GM12892 (cell line): ENCODE measurements around the gene DUS1L.

Source experiments
- DNase-seq: peaks from one replicate; pipeline ENCODE4 v3.0.0; 2011; ENCODE audit not compliant: insufficient read length
- FAIRE-seq: peaks from 2 replicates; lab custom pipeline; 2011; peaks lifted over from hg19 to GRCh38; lab: Jason Lieb, UNC
- POLR2A ChIP-seq: IDR thresholded peaks from 2 replicates; pipeline ENCODE4 v1.6.1; 2011; ENCODE audit warnings: low read depth, low read length, control low read depth
- POLR2AphosphoS5 ChIP-seq: IDR thresholded peaks from 2 replicates; pipeline ENCODE4 v1.6.1; 2011; ENCODE audit warnings: low read depth, low read length, control low read depth
- TAF1 ChIP-seq: IDR thresholded peaks from 2 replicates; pipeline ENCODE4 v1.6.1; 2011; ENCODE audit warnings: low read depth, mild to moderate bottlenecking, control low read depth, low read length, borderline replicate concordance

Gene DUS1L

DNA sequence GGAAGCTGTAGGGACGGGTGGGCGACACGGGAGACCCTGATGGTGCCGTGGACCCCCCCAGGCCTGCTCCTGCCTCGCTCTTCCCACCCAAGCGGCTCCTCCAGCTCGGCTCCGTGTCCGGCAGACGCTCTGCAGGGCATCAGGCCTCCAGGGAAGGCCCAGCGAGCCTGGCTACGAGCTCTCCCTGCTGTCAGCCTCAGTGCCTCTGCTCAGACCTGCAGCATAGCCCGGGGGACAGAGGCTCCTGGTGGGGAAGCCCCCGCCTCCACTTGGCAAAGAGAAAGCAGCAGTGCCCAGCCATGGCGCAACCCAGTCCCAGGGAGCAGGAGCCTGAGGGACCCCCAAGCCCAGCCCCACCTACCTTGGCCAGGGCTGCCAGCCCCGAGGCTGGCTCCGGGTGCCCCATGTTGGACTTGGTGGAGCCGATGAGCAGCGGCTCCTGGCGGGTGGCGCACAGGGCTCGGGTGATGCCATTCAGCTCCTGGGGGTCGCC, 26.5 kb upstream of the DUS1L start:
- DNase-seq (no peak), FAIRE-seq (no peak)
- no peak for TF ChIP-seq POLR2AphosphoS5
- no peak for TF ChIP-seq TAF1
- no peak for TF ChIP-seq POLR2A

- DNase-seq (no peak), FAIRE-seq (no peak)
- no peak for TF ChIP-seq POLR2A
- no peak for TF ChIP-seq POLR2AphosphoS5
- no peak for TF ChIP-seq TAF1
Observed at GRCh38 chr17:82091264-82092066, 25.9 kb upstream of the DUS1L start.

- DNase-seq (no peak), FAIRE-seq (no peak)
- TF ChIP-seq POLR2AphosphoS5 (no peak), POLR2A (no peak; the same call in 1 of the 2 replicates), TAF1 (no peak)
Observed at GRCh38 chr17:82090549-82091263, 25.1 kb upstream of the DUS1L start.

- TF ChIP-seq TAF1 = no peak
- FAIRE-seq (no peak), DNase-seq (no peak)
Observed at GRCh38 chr17:82089723-82090548, 24.3 kb upstream of the DUS1L start.

- TF ChIP-seq TAF1 (no peak), POLR2AphosphoS5 (no peak), POLR2A (no peak; the same call in 1 of the 2 replicates)
- FAIRE-seq = no peak
- DNase-seq = no peak
Observed at GRCh38 chr17:82088838-82089722, 23.5 kb upstream of the DUS1L start.

DNA sequence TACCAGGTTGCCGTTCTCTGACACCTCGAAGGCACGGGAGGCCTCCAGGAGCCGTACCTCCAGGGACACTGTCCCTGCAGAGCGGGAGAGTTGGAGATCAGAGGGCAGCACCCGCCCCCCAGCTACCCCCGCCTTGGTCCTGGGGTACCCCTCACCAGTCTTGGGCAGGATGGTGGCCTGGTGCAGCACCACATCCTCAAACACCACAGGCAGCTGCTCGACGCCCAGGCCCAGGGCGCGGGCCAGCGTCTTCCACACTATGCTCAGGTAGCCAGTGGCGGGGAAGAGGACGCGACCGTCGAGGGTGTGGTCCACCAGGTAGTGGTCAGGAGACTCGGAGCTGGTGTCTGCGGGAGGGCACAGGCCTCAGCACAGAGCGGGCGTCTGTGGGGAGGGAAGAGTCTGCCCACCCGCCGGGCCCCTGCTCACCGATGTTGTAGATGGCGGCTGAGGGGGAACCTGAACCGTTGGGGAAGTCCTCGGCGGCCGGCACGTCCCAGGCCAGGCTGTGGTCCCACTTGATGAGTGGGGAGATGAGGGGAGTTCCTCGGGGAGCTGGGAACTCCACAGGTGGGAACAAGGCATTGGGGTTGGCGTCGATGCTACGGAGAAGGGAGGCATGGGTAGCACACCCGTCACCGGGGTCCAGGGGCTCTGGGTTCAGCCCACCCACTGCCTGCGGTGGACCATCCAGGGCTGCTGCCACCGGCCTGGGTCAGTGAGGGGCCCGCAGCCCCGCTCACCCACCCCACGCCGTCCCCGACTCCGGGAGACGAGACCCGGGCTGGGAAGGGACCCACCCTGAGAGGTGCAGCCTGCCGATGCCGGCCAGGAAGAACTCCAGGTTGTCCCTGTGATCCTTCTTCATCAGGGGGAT, 22.6 kb upstream of the DUS1L start:
- no peak for DNase-seq
- no peak for FAIRE-seq
- TF ChIP-seq POLR2AphosphoS5 (no peak), TAF1 (no peak), POLR2A (no peak; the same call in 1 of the 2 replicates)

DNA sequence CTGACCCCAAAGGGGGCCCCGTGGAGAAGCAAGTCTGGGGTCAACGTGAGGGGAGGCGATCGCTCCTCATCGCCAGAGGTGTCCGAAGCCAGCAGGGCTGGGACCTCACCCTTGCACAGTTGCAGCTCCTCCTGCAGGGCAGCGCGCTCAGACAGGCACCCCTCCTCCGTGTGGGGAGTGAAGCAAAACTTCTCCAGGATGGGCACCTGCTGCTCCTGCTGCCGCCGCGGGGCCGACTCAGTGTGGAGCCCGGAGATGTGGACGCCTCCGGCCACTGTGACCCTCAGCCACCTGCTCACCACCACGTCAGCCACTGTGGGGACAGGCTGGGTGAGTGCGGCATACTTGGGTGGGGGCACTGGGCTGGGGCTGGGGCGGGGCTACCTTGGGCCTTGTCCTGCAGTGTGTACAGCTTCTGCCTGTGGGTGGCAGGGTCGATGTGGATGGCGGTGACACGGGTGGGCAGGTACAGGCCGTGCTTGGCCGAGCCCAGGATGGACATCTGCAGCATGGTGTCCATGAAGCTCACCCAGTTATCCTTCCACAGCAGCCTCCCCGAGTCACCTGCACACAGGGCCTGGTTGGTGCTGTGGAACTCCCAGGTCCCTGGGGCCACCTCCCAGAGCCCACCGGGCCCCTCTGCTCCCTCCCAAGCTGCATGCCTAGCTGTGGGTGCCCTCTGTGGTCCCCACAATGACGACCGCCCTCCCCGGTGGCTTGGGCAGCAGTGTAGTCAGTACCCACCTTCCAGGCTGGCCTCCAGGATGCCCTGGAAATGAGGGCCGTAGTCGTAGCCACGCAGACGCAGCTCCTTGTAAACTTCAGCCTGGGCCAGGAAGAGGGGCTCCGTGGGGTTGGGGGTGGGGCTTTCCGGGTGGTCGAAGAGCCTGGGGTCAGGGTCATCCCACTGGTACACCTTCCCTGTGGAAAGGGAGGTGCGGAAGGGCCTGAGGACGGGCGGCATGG, 21.6 kb upstream of the DUS1L start:
- no peak for TF ChIP-seq TAF1
- TF ChIP-seq POLR2AphosphoS5 = no peak
- no peak for TF ChIP-seq POLR2A
- FAIRE-seq (no peak), DNase-seq (no peak)

DNA sequence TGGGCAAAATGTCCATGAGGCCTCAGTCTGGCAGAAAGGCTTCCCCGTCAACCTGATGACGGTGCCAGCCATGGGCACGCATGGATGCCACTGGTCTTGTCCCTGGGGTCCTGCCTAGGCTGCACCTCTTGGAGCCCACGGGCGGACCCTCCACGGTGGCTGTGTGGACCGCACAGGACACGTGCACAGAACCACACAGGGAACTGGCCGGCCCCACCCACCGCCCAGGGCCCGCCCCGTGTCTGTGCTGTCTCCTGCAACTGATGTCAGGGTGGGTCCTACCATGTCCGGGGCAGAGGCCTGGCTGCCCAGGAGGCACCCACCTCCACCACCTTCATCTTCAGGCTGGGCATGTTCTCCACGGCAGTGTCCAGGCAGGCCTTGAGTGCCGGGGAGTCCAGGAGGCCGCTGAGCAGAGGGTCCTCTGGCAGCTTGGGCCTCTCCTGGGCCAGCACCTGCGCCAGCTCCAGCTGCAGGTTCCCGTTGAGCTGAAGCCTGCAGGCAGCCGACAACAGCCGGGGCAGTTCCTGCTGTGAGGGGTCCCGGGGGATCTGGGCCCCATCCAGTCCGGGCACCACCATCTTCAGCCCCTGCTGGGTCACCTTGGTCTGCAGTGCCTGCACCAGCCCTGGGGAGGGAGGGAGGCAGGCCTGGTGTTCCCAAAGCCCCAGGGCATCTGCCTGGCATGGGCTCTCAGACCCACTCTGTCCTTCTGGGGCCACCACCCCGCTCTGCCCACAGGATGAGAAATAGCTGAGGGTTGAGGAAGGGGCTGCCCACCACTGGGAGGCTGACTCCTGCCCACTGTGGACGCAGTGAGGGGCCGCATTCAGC, 20.5 kb upstream of the DUS1L start:
- no peak for FAIRE-seq
- DNase-seq = no peak
- TF ChIP-seq POLR2AphosphoS5 (peak; percentile 16; the same call in 1 of the 2 replicates), POLR2A (peak; percentile 21; the same call in 1 of the 2 replicates), TAF1 (no peak)

DNA sequence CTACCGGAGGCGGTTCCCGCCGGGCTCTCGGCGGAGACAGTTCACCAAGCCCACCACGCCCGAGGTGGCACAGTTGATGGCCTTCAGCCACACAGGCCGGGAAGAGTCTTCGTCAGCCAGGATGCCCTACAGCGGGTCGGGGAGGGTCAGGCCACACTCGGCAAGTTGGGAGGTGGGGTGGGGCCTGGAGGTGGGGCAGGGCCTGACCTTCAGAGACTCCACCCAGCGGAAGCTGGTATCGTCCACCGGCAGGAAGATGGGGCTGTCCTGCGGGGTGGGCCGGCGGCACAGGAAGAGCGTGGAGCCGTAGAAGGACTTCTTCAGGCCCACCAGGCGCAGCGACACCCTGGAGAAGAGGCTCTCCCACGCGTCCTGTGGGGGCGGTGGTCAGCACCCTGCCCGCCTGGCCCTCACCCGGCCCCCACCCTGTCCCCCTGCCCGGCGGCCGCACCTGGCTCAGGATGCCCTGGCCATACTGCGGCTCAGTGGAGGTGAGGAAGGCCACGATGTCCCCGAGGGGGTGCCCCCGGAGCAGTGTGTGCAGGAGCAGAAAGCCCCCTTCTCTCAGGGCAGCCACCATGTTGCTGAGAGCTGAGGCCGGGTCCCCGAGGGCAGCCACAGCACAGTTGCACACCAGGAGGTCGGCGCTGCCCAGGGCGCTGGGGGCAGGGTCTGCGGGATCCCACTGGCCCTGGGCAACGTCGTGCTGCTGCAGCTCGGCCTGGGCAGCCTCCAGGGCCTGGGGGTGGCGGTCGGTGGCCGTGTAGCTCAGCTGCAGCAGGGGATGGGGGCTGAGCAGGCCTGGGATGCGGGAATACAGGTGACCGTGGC, 19.6 kb upstream of the DUS1L start:
- no peak for DNase-seq
- TF ChIP-seq POLR2AphosphoS5 = no peak
- TF ChIP-seq POLR2A = no peak
- no peak for TF ChIP-seq TAF1
- FAIRE-seq = no peak
